ENCODE results near the gene BYSL.

BYSL gene

DNA sequence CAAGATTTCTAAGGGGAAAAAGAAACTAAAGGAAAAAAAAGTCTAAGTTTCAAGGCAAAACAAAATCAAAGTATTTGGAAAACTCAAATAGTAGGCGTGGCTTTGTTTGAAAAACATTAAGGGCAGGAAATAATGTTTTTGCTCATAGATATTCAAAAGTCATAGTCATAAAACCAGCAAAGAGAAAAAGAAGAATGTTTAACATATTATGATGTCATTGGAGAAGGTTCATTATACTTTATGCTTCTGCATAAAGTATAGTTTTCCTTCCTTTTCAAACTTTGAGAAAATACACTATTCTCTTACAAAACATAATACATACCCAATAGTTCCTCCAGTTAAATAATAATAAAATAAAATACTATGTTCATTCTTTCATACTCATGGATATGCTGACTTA, 39.8 kb upstream of the BYSL start:
- H2AFZ ChIP-seq (ENCODE audit: low read length), result no peak overlapping the region
- H3K14ac ChIP-seq (ENCODE audit: low read length), result no peak overlapping the region
- no CpG with 5 or more reads among the region's 1 CpG for WGBS, 2 donors (ENCODE audit: extremely low coverage in 2 of 2, insufficient read length in 2 of 2, insufficient replicate concordance in 1 of 2)

DNA sequence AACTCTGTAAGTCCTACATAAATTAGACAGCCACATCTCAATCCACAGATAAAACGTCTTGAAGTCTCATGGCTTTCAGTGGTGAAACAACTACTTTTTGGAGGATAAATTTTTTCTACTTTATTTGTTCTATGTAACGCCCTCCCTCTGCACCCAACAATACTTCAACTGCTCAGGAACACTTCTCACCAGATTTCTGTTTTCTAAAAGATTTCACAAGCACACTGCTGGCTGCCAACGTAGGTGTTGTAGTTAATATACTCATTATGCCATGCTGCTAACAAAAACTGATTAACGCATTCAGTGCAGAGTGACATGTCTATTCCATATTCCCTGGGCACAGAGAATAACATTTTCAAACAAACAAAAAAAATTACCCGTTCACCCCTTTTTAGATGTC, 36.3 kb upstream of the BYSL start:
- no peak overlapping the region for H3K14ac ChIP-seq (ENCODE audit: low read length)
- no peak overlapping the region for H2BK15ac ChIP-seq (ENCODE audit: low read length)
- H4K8ac ChIP-seq (ENCODE audit: low read depth, low read length), result no peak overlapping the region
- H3K9ac ChIP-seq (ENCODE audit: low read depth, low read length, poor library complexity), result no peak overlapping the region
- no peak overlapping the region for H3K4ac ChIP-seq (ENCODE audit: low read length)
- H4K91ac ChIP-seq (ENCODE audit: low read depth, low read length, poor library complexity), result no peak overlapping the region
- H3K79me1 ChIP-seq (ENCODE audit: low read depth, low read length), result no peaks in the 10 kb centered on the region
- no peak overlapping the region for H3K18ac ChIP-seq (ENCODE audit: low read length)
- no peaks in the 10 kb centered on the region for H3K27me3 ChIP-seq (ENCODE audit: control insufficient read depth in 3 of 3, insufficient read depth in 3 of 3, low read depth in 1 of 3, low read length in 3 of 3)
- DNase-seq (ENCODE audit: low spot score), result no peak
- H3K4me2 ChIP-seq (ENCODE audit: insufficient read depth, low read length, poor library complexity, severe bottlenecking), result no peak overlapping the region
- H3K27ac ChIP-seq (replicated peaks; ENCODE audit: low read length), result no peak overlapping the region
- H3K4me1 ChIP-seq (ENCODE audit: control insufficient read depth in 2 of 2, insufficient read depth in 1 of 2, low read depth in 1 of 2, low read length in 2 of 2), result peaks cover 4 to 8% of the 10 kb centered on the region in 2 donors
- no peak overlapping the region for H2AFZ ChIP-seq (ENCODE audit: low read length)
- no peak overlapping the region for H2BK120ac ChIP-seq (ENCODE audit: low read depth, low read length)
- no peak overlapping the region for H2AK5ac ChIP-seq (ENCODE audit: low read depth, low read length)
- peaks cover 4 to 21% of the 10 kb centered on the region in 2 donors for H3K36me3 ChIP-seq (replicated peaks in 1 of 2; ENCODE audit: control insufficient read depth in 2 of 2, insufficient read depth in 2 of 2, low read length in 2 of 2)
- no peak overlapping the region for H3K4me3 ChIP-seq (ENCODE audit: low read length in 2 of 2)
- H2BK5ac ChIP-seq (ENCODE audit: low read length), result no peak overlapping the region
- H2BK12ac ChIP-seq (ENCODE audit: low read length), result no peak overlapping the region
- WGBS, 2 donors (ENCODE audit: extremely low coverage in 2 of 2, insufficient read length in 2 of 2, insufficient replicate concordance in 1 of 2), result no CpG with 5 or more reads among the region's 5 CpGs
- no peak overlapping the region for H3K23ac ChIP-seq (ENCODE audit: low read depth, low read length, poor library complexity)
- no peaks in the 10 kb centered on the region for H3K9me3 ChIP-seq (replicated peaks in 1 of 2; ENCODE audit: control insufficient read depth in 2 of 2, insufficient read depth in 1 of 2, low read depth in 1 of 2, low read length in 2 of 2)

More for the DNA sequence above, 39.8 kb upstream of the BYSL start:
- no peak overlapping the region for H3K4me2 ChIP-seq (ENCODE audit: insufficient read depth, low read length, poor library complexity, severe bottlenecking)
- no peak overlapping the region for H4K91ac ChIP-seq (ENCODE audit: low read depth, low read length, poor library complexity)
- H3K9ac ChIP-seq (ENCODE audit: low read depth, low read length, poor library complexity), result no peak overlapping the region
- H3K27ac ChIP-seq (replicated peaks; ENCODE audit: low read length), result no peak overlapping the region
- no peak overlapping the region for H3K4me3 ChIP-seq (ENCODE audit: low read length in 2 of 2)
- no peak overlapping the region for H3K4ac ChIP-seq (ENCODE audit: low read length)
- H3K23ac ChIP-seq (ENCODE audit: low read depth, low read length, poor library complexity), result no peak overlapping the region
- no peak overlapping the region for H2BK120ac ChIP-seq (ENCODE audit: low read depth, low read length)
- DNase-seq (ENCODE audit: low spot score), result no peak
- no peak overlapping the region for H2BK5ac ChIP-seq (ENCODE audit: low read length)
- H3K4me1 ChIP-seq (ENCODE audit: control insufficient read depth in 2 of 2, insufficient read depth in 1 of 2, low read depth in 1 of 2, low read length in 2 of 2), result peaks cover 0 to 4% of the 10 kb centered on the region in 2 donors
- no peaks in the 10 kb centered on the region for H3K27me3 ChIP-seq (ENCODE audit: control insufficient read depth in 3 of 3, insufficient read depth in 3 of 3, low read depth in 1 of 3, low read length in 3 of 3)
- H2BK15ac ChIP-seq (ENCODE audit: low read length), result no peak overlapping the region
- H2AK5ac ChIP-seq (ENCODE audit: low read depth, low read length), result no peak overlapping the region
- H2BK12ac ChIP-seq (ENCODE audit: low read length), result no peak overlapping the region
- H3K9me3 ChIP-seq (replicated peaks in 1 of 2; ENCODE audit: control insufficient read depth in 2 of 2, insufficient read depth in 1 of 2, low read depth in 1 of 2, low read length in 2 of 2), result no peaks in the 10 kb centered on the region
- peaks cover 3 to 18% of the 10 kb centered on the region in 2 donors for H3K36me3 ChIP-seq (replicated peaks in 1 of 2; ENCODE audit: control insufficient read depth in 2 of 2, insufficient read depth in 2 of 2, low read length in 2 of 2)
- no peak overlapping the region for H4K8ac ChIP-seq (ENCODE audit: low read depth, low read length)
- no peaks in the 10 kb centered on the region for H3K79me1 ChIP-seq (ENCODE audit: low read depth, low read length)
- H3K18ac ChIP-seq (ENCODE audit: low read length), result no peak overlapping the region

DNA sequence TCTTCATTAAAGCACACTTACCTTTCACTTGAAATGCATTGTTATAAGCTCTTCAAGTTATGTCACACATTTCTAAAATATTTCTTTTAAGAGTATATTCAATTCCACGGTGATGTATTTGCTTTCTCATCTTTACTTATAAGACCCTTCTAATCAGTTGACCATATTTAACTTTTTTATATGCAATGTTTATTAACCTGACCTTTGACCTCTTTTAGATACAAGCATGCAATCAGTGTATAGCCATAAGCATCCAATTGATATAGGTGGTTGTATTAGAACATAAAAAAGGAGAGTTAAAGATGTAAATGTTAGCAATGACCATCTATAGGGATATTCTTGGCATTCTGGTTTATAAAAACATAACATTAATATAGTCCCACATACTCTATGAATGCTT, 35.4 kb upstream of the BYSL start:
- DNase-seq (ENCODE audit: low spot score), result no peak
- Histone ChIP-seq H2BK12ac (ENCODE audit: low read length) (no peak overlapping the region), H3K4me1 (ENCODE audit: control insufficient read depth in 2 of 2, insufficient read depth in 1 of 2, low read depth in 1 of 2, low read length in 2 of 2) (peaks cover 4 to 8% of the 10 kb centered on the region in 2 donors), H3K79me1 (ENCODE audit: low read depth, low read length) (no peaks in the 10 kb centered on the region), H2AFZ (ENCODE audit: low read length) (no peak overlapping the region), H2AK5ac (ENCODE audit: low read depth, low read length) (no peak overlapping the region), H4K91ac (ENCODE audit: low read depth, low read length, poor library complexity) (no peak overlapping the region), H3K23ac (ENCODE audit: low read depth, low read length, poor library complexity) (no peak overlapping the region), H3K9me3 (replicated peaks in 1 of 2; ENCODE audit: control insufficient read depth in 2 of 2, insufficient read depth in 1 of 2, low read depth in 1 of 2, low read length in 2 of 2) (no peaks in the 10 kb centered on the region), H3K18ac (ENCODE audit: low read length) (no peak overlapping the region), H3K36me3 (replicated peaks in 1 of 2; ENCODE audit: control insufficient read depth in 2 of 2, insufficient read depth in 2 of 2, low read length in 2 of 2) (peaks cover 4 to 31% of the 10 kb centered on the region in 2 donors), H2BK120ac (ENCODE audit: low read depth, low read length) (no peak overlapping the region), H2BK5ac (ENCODE audit: low read length) (no peak overlapping the region), H3K4ac (ENCODE audit: low read length) (no peak overlapping the region), H3K14ac (ENCODE audit: low read length) (no peak overlapping the region), H2BK15ac (ENCODE audit: low read length) (no peak overlapping the region), H3K4me2 (ENCODE audit: insufficient read depth, low read length, poor library complexity, severe bottlenecking) (no peak overlapping the region), H3K27me3 (ENCODE audit: control insufficient read depth in 3 of 3, insufficient read depth in 3 of 3, low read depth in 1 of 3, low read length in 3 of 3) (no peaks in the 10 kb centered on the region), H3K4me3 (ENCODE audit: low read length in 2 of 2) (no peak overlapping the region), H4K8ac (ENCODE audit: low read depth, low read length) (no peak overlapping the region), H3K27ac (replicated peaks; ENCODE audit: low read length) (no peak overlapping the region), H3K9ac (ENCODE audit: low read depth, low read length, poor library complexity) (no peak overlapping the region)
- WGBS, 2 donors (ENCODE audit: extremely low coverage in 2 of 2, insufficient read length in 2 of 2, insufficient replicate concordance in 1 of 2), result no CpG with 5 or more reads among the region's 1 CpG

DNA sequence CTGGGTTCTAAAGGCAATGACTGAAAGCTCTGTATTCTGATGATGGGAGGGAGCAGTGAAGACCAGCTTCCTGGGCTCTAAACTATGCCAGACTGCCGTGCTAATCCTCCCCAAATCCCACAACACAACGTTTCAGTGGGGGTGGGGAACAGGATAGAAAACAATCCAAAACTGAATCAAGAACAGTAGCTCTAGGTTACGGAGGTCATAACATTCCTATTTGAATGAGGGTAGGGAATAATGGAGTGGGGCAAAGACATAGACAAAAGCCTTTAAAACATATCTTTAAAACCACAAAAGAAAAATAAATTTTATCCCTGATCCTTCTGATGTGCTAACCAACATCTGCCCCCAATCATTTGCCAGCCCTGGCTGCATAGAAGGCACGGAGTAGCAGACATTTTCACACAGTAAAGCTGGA, 34.0 kb upstream of the BYSL start:
- H3K9me3 ChIP-seq (replicated peaks in 1 of 2; ENCODE audit: control insufficient read depth in 2 of 2, insufficient read depth in 1 of 2, low read depth in 1 of 2, low read length in 2 of 2), result no peaks in the 10 kb centered on the region
- WGBS, 2 donors (ENCODE audit: extremely low coverage in 2 of 2, insufficient read length in 2 of 2, insufficient replicate concordance in 1 of 2), result no CpG with 5 or more reads among the region's 4 CpGs

More for the DNA sequence above, 34.0 kb upstream of the BYSL start:
- Histone ChIP-seq H2BK15ac (ENCODE audit: low read length) (no peak overlapping the region), H3K79me1 (ENCODE audit: low read depth, low read length) (no peaks in the 10 kb centered on the region), H2BK12ac (ENCODE audit: low read length) (no peak overlapping the region), H3K27me3 (ENCODE audit: control insufficient read depth in 3 of 3, insufficient read depth in 3 of 3, low read depth in 1 of 3, low read length in 3 of 3) (no peaks in the 10 kb centered on the region), H3K4ac (ENCODE audit: low read length) (no peak overlapping the region), H3K4me2 (ENCODE audit: insufficient read depth, low read length, poor library complexity, severe bottlenecking) (peak overlapping the region; percentile 32), H3K4me1 (ENCODE audit: control insufficient read depth in 2 of 2, insufficient read depth in 1 of 2, low read depth in 1 of 2, low read length in 2 of 2) (peaks cover 4 to 14% of the 10 kb centered on the region in 2 donors), H2BK5ac (ENCODE audit: low read length) (no peak overlapping the region), H3K4me3 (ENCODE audit: low read length in 2 of 2) (no peak overlapping the region), H2AFZ (ENCODE audit: low read length) (no peak overlapping the region), H3K27ac (replicated peaks; ENCODE audit: low read length) (peak overlapping the region; percentile 44), H2AK5ac (ENCODE audit: low read depth, low read length) (no peak overlapping the region), H3K36me3 (replicated peaks in 1 of 2; ENCODE audit: control insufficient read depth in 2 of 2, insufficient read depth in 2 of 2, low read length in 2 of 2) (peaks cover 4 to 37% of the 10 kb centered on the region in 2 donors), H4K91ac (ENCODE audit: low read depth, low read length, poor library complexity) (no peak overlapping the region), H3K14ac (ENCODE audit: low read length) (no peak overlapping the region), H3K23ac (ENCODE audit: low read depth, low read length, poor library complexity) (no peak overlapping the region), H4K8ac (ENCODE audit: low read depth, low read length) (no peak overlapping the region), H3K18ac (ENCODE audit: low read length) (no peak overlapping the region), H2BK120ac (ENCODE audit: low read depth, low read length) (no peak overlapping the region), H3K9ac (ENCODE audit: low read depth, low read length, poor library complexity) (no peak overlapping the region)
- DNase-seq (ENCODE audit: low spot score), result peak; percentile 48
